GM10266 (cell line): Measurements from ENCODE around the gene FIBIN.
"Not testable (repeated sequence)": the region's sequence is repeated elsewhere in the genome, so short reads cannot be mapped to it uniquely, and the experiment has no call there.

Source experiments
- DNase-seq: peaks from one replicate; pipeline ENCODE4 v3.0.0; 2012; ENCODE audit errors: extremely low spot score
- TF ChIP-seq, protein P1 (sequence below): IDR thresholded peaks from 2 replicates; pipeline ENCODE4 v1.5.1; 2012; ENCODE audit warnings: mild to moderate bottlenecking, low read depth; ENCODE audit not compliant: control insufficient read depth, insufficient read depth; ENCODE audit errors: missing control alignments

Gene FIBIN

DNA sequence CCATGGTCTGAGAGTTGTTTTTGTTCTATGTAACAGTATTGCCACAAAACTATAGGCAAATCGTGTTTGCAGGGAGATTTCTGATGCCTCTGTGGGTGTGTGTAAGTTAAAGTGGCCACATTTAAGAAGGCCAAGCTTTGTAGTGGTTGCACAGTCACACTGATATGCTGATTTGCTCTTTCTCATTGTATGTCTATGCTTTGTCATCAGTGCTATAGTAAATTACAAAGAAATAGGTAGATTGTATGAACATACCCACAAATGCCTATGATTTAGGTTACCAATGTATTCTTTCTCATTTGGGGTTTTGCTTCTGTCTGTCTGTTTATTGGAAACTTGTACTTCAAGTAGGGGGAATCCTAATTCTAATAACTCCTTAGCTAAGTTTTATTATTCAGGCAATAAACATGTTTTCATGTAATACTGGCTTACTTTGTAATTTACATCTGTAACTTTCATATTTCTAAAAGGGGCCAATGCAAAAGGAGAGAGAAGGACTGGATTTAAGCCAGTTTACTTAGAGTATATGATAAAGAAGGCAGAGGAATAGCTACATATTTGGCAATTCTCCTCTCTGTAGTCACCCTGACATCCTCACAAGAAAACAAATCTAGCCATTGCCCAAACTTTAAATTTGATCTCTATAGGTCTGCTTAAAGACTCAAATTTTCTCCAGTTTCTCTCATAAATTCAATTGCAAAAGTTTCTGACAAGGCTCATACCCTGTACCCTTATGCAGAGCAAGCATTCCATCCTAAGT is 2.0 kb downstream of the FIBIN start:
- TF ChIP-seq, protein P1, sequence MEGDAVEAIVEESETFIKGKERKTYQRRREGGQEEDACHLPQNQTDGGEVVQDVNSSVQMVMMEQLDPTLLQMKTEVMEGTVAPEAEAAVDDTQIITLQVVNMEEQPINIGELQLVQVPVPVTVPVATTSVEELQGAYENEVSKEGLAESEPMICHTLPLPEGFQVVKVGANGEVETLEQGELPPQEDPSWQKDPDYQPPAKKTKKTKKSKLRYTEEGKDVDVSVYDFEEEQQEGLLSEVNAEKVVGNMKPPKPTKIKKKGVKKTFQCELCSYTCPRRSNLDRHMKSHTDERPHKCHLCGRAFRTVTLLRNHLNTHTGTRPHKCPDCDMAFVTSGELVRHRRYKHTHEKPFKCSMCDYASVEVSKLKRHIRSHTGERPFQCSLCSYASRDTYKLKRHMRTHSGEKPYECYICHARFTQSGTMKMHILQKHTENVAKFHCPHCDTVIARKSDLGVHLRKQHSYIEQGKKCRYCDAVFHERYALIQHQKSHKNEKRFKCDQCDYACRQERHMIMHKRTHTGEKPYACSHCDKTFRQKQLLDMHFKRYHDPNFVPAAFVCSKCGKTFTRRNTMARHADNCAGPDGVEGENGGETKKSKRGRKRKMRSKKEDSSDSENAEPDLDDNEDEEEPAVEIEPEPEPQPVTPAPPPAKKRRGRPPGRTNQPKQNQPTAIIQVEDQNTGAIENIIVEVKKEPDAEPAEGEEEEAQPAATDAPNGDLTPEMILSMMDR = no peak
- no peak for DNase-seq

- TF ChIP-seq, protein P1 = no peak
- no peak for DNase-seq
These were observed 3.5 kb downstream of the FIBIN start for GRCh38 chr11:26997378-26997777.

DNA sequence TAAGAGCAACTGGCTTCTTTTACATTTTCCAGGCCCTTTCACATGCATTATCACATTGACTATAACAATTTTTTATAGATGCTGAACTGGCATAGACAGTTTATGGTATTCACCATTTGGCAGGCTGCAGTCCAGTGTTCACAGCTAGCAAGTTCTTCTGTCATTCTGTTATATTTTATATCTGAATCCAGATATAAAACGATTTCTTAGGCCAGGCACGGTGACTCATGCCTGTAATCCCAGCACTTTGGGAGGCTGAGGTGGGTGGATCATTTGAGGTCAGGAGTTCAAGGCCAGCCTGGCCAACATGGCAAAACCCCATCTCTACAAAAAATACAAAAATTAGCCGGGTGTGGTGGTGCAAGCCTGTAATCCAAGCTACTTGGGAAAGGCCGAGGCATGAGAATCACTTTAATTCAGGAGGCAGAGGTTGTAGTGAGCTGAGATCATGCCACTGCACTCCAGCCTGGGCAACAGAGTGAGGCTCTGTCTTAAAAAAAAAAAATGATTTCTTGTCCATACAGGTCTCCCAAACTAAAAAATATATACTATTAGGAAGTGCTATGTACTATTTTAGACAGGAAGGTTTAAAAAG is 7.3 kb downstream of the FIBIN start:
- DNase-seq = not testable (repeated sequence)

- TF ChIP-seq, protein P1 = no peak
- no peak for DNase-seq
These were observed 8.5 kb downstream of the FIBIN start for GRCh38 chr11:27002431-27002830.

GRCh38 chr11:27002838-27003237 is 8.9 kb downstream of the FIBIN start:
- DNase-seq = no peak
- TF ChIP-seq, protein P1 = no peak

DNA sequence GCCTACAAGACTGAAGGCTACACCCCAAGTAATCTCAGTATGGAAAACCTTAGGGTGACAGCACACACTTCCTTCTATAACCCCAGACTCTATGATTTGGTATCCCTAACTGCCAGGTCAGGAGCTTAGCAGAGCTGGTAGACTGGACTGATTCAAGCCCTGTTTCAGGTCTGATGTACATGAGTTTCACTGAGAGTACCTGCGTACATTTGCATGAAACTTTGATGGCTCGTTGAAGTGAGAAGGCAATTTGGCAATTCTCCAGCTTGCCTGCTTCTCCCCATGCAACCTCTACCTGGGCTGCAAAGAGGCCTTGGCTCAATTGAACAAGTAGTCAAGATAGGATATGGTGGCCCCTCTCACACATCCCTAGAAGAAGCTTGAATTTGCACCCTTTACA is 10.2 kb downstream of the FIBIN start:
- TF ChIP-seq, protein P1 = no peak
- DNase-seq = no peak

DNA sequence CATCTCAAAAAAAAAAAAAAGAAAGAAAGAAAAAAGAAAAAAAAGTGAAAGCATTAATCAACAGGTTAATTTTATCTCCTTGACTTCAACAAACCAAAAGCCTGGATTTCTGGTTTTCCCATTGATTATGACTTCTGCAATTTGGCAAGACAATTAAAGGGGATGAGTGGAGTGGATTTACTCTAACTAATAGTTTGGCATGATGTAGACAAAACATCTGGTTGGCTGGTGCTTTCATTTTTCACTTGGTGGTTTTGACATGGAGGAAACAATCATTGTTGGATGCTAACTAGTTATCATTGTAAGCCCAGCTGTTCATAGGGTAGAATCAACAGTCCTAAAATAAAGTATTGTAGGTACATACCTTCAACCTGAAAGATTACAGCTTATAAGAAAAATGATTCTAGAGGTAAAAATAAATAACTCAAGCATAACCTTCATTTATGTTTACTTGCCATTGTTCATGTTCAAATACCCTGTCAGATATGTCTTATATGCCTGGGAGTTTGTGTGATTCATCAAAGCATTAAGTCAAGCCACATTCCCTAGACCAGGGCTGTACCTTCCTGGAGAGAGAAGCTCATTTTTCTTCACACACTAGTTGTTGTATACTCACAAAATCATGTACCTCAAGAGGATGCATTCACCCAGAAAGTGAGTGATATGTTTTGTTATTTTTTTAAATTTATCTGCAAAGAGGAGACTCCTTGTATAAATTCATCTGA is 15.1 kb downstream of the FIBIN start:
- TF ChIP-seq, protein P1 = no peak
- no peak for DNase-seq
